GM10248 (cell line): ENCODE data around the gene CNTNAP2.

Source experiments
- CTCF ChIA-PET: fragments of 300-600 bp; sonication (Branson Sonifier 250); formaldehyde crosslinking; extraction: SDS; loops from one replicate; lab custom pipeline; 2021; ENCODE audit warnings: antibody characterized with exemption; lab: Yijun Ruan, JAX
- POLR2A ChIA-PET: fragments of 350-650 bp; sonication (Branson Sonifier 250); formaldehyde crosslinking; extraction: SDS; loops from one replicate; lab custom pipeline; 2020; ENCODE audit warnings: antibody characterized with exemption; lab: Yijun Ruan, JAX
- DNase-seq: peaks from one replicate; pipeline ENCODE4 v3.0.0; 2012; ENCODE audit errors: extremely low spot score
- TF ChIP-seq, protein P1 (sequence below): IDR thresholded peaks from 2 replicates; pipeline ENCODE4 v1.5.1; 2012; ENCODE audit warnings: mild to moderate bottlenecking, low read depth; ENCODE audit errors: extremely low read depth, missing control alignments, control extremely low read depth

CNTNAP2 gene

DNA sequence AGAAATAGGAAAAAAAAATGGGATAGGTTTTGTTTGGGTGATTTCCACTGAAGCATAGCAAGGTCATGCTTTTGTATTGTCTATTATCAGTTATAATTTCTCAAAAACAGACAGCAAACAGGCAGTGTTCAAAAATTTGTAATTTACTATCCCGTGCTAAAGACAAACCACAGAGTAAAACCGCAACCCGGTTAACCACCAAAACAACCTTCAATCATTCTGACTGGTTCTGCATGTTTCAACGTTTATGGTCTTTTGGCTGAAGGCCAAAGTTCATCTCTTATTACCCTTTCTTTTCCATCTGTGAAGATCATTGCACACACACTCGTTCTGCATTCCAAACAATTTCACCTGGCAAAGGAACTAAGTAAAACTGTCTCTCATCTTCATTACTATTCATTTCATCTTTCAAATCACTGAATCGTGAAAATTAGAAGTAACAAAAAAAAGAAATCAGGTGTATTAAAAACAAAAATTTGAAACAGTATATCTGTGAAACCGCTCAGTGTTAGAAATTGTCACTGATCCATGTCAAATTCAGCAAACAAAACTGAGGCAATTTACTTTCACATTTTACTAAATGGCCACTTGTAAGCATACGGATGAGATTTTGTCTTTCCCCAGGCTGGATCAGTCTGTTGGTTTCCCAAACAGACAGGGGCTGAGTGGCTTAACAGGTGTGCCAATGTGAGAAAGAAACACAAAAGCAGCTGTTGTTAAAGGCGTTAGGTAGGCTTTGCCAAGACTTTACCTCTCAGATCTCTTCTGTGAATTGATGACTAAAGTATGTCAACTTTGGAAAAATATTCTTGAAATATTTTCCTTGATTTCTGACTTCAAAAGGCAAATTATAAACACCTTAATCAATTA is 539.6 kb downstream of the CNTNAP2 start:
- no peak for DNase-seq

DNA sequence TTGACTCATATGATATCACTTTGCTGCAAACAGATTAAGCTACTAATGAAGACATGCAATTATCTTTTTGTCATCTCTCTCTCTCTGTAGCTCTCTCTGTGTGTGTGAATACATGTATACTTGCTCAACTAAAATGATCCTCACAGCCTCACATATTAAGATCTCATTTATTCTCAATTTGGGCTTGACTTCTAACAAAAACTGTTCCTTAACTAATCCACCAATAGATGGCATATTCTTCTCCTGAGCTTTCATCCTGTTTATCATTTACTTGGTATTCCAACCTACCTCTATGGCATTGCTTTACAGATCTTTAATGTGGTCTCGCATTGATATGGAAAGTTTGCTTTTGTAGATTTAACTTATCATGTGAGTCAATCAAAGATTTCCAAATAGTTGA is 540.4 kb downstream of the CNTNAP2 start:
- DNase-seq = no peak
- TF ChIP-seq, protein P1, sequence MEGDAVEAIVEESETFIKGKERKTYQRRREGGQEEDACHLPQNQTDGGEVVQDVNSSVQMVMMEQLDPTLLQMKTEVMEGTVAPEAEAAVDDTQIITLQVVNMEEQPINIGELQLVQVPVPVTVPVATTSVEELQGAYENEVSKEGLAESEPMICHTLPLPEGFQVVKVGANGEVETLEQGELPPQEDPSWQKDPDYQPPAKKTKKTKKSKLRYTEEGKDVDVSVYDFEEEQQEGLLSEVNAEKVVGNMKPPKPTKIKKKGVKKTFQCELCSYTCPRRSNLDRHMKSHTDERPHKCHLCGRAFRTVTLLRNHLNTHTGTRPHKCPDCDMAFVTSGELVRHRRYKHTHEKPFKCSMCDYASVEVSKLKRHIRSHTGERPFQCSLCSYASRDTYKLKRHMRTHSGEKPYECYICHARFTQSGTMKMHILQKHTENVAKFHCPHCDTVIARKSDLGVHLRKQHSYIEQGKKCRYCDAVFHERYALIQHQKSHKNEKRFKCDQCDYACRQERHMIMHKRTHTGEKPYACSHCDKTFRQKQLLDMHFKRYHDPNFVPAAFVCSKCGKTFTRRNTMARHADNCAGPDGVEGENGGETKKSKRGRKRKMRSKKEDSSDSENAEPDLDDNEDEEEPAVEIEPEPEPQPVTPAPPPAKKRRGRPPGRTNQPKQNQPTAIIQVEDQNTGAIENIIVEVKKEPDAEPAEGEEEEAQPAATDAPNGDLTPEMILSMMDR = no peak
- CTCF ChIA-PET = no interaction called here

More for the DNA sequence above, 539.6 kb downstream of the CNTNAP2 start:
- ChIA-PET CTCF (no interaction called here), POLR2A (no interaction called here)
- TF ChIP-seq, protein P1 = no peak

DNA sequence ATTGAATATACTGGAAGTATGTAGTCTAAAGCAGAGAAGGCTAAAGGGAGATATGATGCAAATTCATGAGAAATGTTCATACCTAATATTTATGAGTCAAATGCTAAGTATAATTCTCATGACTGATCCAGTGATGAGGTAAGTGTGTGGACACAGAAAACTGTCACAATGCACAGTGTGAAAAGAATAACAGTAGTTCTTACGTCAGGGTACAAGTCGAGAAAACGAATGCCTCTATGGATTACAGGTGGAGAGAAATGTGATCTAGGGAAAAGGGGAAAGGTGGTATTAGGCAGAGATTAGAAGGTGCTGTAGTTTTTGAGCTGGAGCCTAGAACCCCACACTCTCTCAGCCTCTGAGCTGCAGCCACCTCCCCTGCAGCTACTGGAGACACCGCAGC is 542.0 kb downstream of the CNTNAP2 start:
- ChIA-PET CTCF (no interaction called here), POLR2A (no interaction called here)
- no peak for DNase-seq
- TF ChIP-seq, protein P1 = no peak

More for the DNA sequence above, 540.4 kb downstream of the CNTNAP2 start:
- POLR2A ChIA-PET = no interaction called here

DNA sequence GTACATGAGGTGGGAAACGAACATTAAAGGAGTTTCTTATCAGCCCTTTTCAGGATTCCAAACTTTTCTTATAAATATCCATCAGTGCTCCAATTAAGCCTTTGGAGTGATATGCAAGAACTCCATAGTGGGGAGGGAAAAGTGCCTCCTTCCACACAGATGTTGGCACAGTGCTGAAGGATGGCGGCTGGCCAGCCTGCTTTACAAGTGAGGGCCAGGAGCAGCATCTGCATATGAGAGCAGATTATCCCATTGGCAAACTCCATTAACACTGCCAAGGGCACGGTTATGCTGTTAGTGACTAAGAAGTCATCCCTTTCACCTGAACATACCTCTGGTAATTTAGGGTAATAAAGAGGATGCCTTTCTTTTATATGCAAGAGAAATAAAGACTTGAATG is 543.1 kb downstream of the CNTNAP2 start:
- no peak for DNase-seq
- TF ChIP-seq, protein P1 = no peak
- POLR2A ChIA-PET = no interaction called here
- CTCF ChIA-PET = interaction anchor here (1.0 to 1.1 kb wide), 2 partner anchors 16 to 18 kb away, joined by 3 read pairs; no protein-coding TSS in a partner anchor

DNA sequence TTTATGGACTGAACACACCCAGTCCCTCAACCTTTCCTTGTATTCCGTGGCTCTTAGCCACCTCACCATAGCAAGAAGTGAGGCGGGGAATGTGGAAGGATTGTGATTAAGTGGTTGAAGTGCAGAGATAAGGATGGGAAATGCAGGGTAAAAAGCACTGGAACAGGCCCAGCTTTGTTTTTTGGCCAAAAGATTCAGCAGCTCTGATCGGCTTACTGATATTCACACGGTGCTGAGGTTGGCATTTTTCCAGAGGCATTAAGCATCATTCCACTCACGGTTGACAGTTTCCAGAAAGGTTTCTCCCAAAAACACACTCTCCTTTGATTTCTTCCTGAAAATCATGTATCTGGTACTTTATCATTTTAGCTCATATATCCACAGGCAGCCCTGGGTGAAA is 544.2 kb downstream of the CNTNAP2 start:
- ChIA-PET POLR2A (no interaction called here), CTCF (interaction anchor here (1.0 to 1.1 kb wide), 2 partner anchors 17 kb away, joined by 3 read pairs; no protein-coding TSS in a partner anchor)
- TF ChIP-seq, protein P1 = no peak
- no peak for DNase-seq

DNA sequence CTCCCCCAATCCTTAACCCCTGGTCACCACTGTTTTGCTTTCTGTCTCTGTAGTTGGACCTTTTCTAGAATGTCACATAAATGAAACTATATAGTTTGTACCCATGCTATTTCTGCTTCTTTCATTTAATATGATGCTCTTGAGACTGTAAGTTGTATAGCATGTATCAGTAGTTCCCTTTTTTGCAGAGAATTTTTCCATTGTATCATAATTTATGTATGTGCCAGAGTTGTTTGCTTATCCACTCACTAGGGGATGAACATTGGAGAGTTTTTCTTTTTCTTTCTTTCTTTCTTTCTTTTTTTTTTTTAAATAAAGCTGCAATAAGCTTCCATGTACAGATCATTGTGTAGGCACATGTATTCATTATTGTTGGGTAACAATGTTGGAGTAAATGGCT is 544.8 kb downstream of the CNTNAP2 start:
- DNase-seq = no peak
- TF ChIP-seq, protein P1 = no peak
- ChIA-PET CTCF (no interaction called here), POLR2A (no interaction called here)
